Endothelial cell (in vitro differentiated cells): ENCODE data around the gene IL17REL. TPM values are rescaled to one million over a fixed set of nuclear protein-coding genes. Genes with fewer than 3 reads are reported as not detected.

ENCODE experiments used
- DNase-seq: peaks from one replicate; pipeline ENCODE4 v3.0.0; 2021; ENCODE audit warnings: low spot score
- H3K27ac Mint-ChIP-seq: one replicate; pipeline ENCODE4 v1.8.0; 2021; ENCODE audit warnings: mixed read lengths, inconsistent platforms; ENCODE audit not compliant: unreplicated experiment
- H3K27me3 Mint-ChIP-seq: one replicate; pipeline ENCODE4 v1.8.0; 2021; ENCODE audit warnings: mild to moderate bottlenecking, moderate library complexity, mixed read lengths, inconsistent platforms; ENCODE audit not compliant: unreplicated experiment
- H3K36me3 Mint-ChIP-seq: one replicate; pipeline ENCODE4 v1.8.0; 2021; ENCODE audit warnings: mild to moderate bottlenecking, low read depth, mixed read lengths, inconsistent platforms; ENCODE audit not compliant: unreplicated experiment
- H3K4me1 Mint-ChIP-seq: one replicate; pipeline ENCODE4 v1.8.0; 2021; ENCODE audit warnings: mild to moderate bottlenecking, mixed read lengths, inconsistent platforms; ENCODE audit not compliant: unreplicated experiment
- H3K4me3 Mint-ChIP-seq: one replicate; pipeline ENCODE4 v1.8.0; 2021; ENCODE audit warnings: mild to moderate bottlenecking, mixed read lengths, inconsistent platforms; ENCODE audit not compliant: unreplicated experiment
- H3K9me3 Mint-ChIP-seq: one replicate; pipeline ENCODE4 v1.8.0; 2021; ENCODE audit warnings: mixed read lengths, inconsistent platforms; ENCODE audit not compliant: unreplicated experiment
- total RNA-seq: library from RNA; stranded (reverse); fragmentation: NEBNext Ultra II Directional; extraction: Animal tissue kit (Norgen Biotek cat#: 25700); gene quantifications from one replicate; pipeline ENCODE4 v1.2.1, GENCODE V29; 2021; ENCODE audit not compliant: unreplicated experiment
- TF ChIP-seq, protein P1 (sequence below): fragments of 200-600 bp; sonication (generic); IDR thresholded peaks from one replicate; pipeline ENCODE4 v1.5.0; 2021; ENCODE audit warnings: antibody characterized with exemption; ENCODE audit not compliant: unreplicated experiment

The IL17REL gene
- total RNA-seq, 1 donor from 2014 or later, result 0.15 TPM

DNA sequence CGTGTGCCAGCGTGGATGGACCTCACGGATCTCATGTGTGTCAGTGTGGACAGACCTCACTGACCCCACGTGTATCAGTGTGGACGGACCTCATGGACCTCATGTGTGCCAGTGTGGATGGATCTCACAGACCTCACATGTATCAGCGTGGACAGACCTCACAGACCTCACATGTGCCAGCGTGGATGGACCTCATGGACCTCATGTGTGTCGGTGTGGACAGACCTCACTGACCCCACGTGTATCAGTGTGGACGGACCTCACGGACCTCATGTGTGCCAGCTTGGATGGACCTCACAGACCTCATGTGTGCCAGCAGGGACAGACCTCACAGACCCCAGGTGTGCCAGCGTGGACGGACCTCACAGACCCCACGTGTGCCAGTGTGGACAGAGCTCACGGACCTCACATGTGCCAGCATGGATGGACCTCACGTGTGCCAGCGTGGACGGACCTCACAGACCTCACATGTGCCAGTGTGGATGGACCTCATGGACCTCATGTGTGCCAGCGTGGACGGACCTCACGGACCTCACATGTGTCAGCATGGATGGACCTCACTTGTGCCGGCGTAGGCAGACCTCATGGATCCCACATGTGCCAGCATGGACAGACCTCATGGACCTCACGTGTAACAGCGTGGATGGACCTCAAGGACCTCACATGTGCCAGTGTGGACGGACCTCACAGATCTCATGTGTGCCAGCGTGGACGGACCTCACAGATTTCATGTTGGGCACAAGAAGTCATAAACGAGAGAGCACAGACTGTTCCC lies 27.3 kb upstream of the IL17REL start:
- H3K4me3 Mint-ChIP-seq, result no peak overlapping the region
- DNase-seq, result no peak
- no peaks in the 10 kb centered on the region for H3K36me3 Mint-ChIP-seq
- H3K9me3 Mint-ChIP-seq, result no peaks in the 10 kb centered on the region
- TF ChIP-seq, protein P1, sequence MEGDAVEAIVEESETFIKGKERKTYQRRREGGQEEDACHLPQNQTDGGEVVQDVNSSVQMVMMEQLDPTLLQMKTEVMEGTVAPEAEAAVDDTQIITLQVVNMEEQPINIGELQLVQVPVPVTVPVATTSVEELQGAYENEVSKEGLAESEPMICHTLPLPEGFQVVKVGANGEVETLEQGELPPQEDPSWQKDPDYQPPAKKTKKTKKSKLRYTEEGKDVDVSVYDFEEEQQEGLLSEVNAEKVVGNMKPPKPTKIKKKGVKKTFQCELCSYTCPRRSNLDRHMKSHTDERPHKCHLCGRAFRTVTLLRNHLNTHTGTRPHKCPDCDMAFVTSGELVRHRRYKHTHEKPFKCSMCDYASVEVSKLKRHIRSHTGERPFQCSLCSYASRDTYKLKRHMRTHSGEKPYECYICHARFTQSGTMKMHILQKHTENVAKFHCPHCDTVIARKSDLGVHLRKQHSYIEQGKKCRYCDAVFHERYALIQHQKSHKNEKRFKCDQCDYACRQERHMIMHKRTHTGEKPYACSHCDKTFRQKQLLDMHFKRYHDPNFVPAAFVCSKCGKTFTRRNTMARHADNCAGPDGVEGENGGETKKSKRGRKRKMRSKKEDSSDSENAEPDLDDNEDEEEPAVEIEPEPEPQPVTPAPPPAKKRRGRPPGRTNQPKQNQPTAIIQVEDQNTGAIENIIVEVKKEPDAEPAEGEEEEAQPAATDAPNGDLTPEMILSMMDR, result no peak
- peaks cover 1% of the 10 kb centered on the region for H3K27me3 Mint-ChIP-seq
- no peak overlapping the region for H3K27ac Mint-ChIP-seq
- H3K4me1 Mint-ChIP-seq, result no peaks in the 10 kb centered on the region

DNA sequence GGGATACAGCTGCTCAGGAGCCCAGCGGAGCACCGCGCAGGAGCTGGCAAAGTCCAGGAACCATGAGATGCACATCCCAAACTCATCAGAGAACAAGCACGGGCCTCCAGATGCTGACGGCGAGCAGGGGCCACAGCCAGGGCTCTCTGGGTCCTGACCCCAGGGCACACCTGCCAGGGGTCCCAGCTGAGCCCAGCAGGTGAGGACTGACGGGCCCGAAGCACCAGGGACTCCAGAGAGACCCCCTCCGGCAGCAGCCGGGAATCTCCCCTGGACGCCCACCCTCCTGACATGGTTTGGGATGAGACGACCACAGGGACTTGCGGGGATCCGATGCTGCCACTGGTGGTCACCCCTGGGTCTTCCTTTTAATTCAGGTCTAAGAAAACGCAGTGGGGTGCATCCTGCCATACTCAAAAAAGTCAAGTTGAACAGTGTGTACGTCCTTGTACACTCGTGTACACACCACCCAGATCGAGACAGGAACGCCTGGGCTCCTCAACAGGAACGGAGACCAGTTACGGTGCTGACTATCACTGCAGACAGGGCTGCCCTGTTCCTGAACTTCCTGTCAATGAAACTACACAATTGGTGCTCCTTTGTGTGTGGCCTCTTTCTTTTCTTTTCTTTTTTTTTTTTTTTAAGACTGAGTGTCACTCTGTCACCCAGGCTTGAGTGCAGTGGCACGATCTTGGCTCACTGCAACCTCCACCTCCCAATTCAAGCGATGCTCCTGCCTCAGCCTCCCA lies 23.6 kb upstream of the IL17REL start:
- Mint-ChIP-seq H3K4me3 (no peak overlapping the region), H3K4me1 (no peaks in the 10 kb centered on the region), H3K27me3 (no peaks in the 10 kb centered on the region), H3K36me3 (no peaks in the 10 kb centered on the region), H3K27ac (no peak overlapping the region), H3K9me3 (no peaks in the 10 kb centered on the region)
- DNase-seq, result no peak
- TF ChIP-seq, protein P1, result no peak

DNA sequence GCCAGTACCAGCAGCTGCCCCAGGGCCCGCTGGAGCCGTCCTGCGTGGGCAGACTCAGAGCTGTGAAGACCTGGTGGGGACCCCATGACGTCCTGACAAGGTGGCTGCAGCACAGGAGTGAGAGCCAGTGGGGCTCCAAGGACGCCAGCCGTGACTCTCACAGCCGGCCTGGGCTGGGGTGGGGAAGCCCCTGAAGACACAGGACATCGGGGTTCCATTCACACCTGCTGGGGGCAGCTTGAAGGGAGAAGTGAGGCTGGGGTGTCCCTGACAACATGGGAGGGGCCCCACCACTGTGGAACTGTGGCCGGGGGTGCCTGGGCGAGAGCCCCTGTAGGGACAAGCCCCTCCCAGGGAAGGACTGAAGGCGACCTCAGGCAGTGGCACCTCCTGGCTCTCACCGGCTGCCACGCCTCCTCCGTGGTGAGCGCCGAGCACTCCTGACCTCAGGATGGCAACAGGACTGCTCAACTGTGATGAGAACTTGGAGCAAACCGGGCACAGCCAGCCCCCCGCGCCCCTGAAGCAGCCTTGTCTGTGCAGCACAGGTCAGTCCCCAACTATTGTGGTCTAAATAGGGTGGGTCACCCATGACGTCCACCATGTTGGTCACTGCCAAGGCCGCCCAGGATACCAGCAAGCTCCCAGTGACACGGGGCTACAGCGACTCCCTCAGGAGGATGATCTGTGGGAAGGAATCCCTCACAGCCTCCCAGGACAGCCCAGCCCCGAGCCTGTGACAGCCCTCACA lies 22.7 kb upstream of the IL17REL start:
- Mint-ChIP-seq H3K27me3 (no peaks in the 10 kb centered on the region), H3K9me3 (no peaks in the 10 kb centered on the region), H3K27ac (no peak overlapping the region), H3K4me1 (no peaks in the 10 kb centered on the region), H3K4me3 (no peak overlapping the region), H3K36me3 (no peaks in the 10 kb centered on the region)
- TF ChIP-seq, protein P1, result no peak
- no peak for DNase-seq

DNA sequence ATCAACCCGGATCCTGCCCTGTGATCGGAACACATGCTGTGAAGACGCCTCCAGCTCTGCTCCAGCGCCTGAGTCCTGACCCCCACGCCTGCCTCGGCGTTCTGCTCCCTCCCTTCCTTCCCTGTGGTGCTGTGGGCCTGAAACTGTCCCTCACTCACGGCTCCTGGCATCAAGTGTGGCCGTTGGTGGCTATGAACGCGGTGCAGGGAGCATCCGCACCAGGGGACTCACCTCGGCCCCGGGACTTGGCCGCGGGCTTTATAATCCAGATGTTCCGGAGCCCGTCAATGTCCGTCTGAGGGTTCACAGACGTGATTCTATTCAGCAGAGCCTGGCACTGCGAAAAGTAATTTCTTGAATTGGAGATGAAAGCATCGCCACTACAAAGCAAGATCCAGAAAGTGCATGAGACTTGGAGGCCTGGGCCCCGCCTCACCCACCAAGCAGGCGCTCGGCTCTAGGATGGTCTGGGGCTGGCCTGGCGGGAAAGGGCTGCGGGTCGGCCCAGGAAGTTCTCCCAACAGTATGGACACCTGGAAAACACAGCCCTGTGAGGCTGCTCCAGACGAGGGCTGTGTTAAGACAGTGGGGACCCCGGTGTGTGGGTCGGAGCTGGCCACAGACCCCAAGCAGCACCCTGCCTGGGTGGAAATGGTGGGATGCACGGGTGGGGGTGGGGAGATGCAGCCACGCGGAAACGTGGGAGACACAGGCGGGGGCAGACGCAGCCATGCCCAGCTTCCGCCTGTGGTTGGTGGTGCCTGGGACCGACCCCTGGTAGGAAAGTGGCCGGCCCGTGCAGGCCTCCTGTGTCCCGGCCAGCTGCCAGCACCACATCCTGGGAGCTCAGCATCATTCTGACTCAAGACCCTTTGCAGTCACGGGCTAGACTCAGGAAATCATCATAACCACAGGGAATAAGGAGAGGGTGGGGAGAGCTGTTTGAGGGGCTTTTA lies 21.8 kb upstream of the IL17REL start:
- Mint-ChIP-seq H3K9me3 (no peaks in the 10 kb centered on the region), H3K4me1 (no peaks in the 10 kb centered on the region), H3K36me3 (no peaks in the 10 kb centered on the region), H3K27me3 (no peaks in the 10 kb centered on the region), H3K4me3 (no peak overlapping the region), H3K27ac (no peak overlapping the region)
- TF ChIP-seq, protein P1, result no peak
- DNase-seq, result no peak
